ENCODE measurements around the gene CLSTN3. TPM values are rescaled to one million over a fixed set of nuclear protein-coding genes. Genes with fewer than 3 reads are reported as not detected.

CLSTN3 gene
- total RNA-seq, 1 experiment from 2014 or later = 34.6 TPM

DNA sequence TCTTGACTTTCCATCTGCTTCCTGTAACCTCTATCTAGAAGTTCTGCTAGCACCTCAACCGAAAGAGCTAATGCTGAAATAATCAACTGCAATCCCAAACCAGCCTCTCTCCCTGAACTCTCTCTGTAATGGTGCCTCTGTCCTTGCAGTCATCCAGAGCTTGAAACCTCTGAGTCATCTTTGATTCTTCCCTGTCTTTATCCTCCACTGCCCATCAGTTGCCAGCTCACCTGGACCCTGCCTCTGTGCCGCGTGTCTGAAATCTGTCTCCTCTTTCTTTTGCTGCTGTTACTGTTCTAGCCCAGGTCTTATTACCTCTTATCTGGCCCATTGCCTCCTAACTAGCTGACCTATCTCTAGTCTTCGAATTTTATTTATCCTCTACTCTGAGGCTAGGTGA lies 15.5 kb downstream of the CLSTN3 start:
- Mint-ChIP-seq H3K27me3 (ENCODE audit: insufficient read depth, unreplicated experiment) (no peaks in the 10 kb centered on the region), H3K36me3 (ENCODE audit: insufficient read depth, unreplicated experiment) (peaks cover 59% of the 10 kb centered on the region), H3K4me1 (ENCODE audit: insufficient read depth, unreplicated experiment) (no peaks in the 10 kb centered on the region), H3K27ac (ENCODE audit: low read depth, unreplicated experiment) (peak overlapping the region; percentile 57), H3K9me3 (ENCODE audit: unreplicated experiment) (no peaks in the 10 kb centered on the region), H3K4me3 (ENCODE audit: unreplicated experiment) (no peak overlapping the region)
- TF ChIP-seq, protein P1, sequence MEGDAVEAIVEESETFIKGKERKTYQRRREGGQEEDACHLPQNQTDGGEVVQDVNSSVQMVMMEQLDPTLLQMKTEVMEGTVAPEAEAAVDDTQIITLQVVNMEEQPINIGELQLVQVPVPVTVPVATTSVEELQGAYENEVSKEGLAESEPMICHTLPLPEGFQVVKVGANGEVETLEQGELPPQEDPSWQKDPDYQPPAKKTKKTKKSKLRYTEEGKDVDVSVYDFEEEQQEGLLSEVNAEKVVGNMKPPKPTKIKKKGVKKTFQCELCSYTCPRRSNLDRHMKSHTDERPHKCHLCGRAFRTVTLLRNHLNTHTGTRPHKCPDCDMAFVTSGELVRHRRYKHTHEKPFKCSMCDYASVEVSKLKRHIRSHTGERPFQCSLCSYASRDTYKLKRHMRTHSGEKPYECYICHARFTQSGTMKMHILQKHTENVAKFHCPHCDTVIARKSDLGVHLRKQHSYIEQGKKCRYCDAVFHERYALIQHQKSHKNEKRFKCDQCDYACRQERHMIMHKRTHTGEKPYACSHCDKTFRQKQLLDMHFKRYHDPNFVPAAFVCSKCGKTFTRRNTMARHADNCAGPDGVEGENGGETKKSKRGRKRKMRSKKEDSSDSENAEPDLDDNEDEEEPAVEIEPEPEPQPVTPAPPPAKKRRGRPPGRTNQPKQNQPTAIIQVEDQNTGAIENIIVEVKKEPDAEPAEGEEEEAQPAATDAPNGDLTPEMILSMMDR (IDR thresholded peaks at IDR 0.05; ENCODE audit: unreplicated experiment) = no peak
- ChIA-PET CTCF (interaction anchor here (0.5 to 8.4 kb wide), 15 partner anchors 9 to 551 kb away, joined by 3 to 102 read pairs (median 4); partner anchors contain the start of genes C1RL, C1S and PEX5), POLR2A (interaction anchor here (0.7 to 1.7 kb wide), 2 partner anchors 43 to 201 kb away, joined by 3 read pairs; partner anchors contain the start of gene C12orf57)
- intact Hi-C loops (cut with micrococcal nuclease) = no loop called here
- BruUV-seq (replicated peaks) = no TSS peak
- no peak for DNase-seq (ENCODE audit: unreplicated experiment)

DNA sequence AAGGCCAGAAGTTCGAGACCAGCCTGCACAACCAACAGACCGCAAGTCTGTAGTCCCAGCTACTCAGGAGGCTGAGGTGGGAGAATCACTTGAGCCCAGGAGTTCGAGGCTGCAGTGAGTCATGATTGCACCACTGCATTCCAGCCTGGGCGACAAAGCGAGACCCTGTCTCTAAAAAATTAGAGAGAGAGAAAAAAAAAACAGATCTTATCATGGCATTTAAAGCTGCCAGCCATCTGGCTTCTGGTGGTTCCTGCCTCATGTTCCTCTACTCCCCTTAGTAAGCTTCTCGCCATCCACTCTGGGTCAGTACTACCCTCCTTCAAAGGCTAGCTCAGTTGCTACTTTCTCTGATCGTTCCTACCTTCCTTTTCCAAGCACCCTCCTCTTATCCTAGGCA lies 16.1 kb downstream of the CLSTN3 start:
- POLR2A ChIA-PET = interaction anchor here (0.7 to 1.7 kb wide), 2 partner anchors 43 to 202 kb away, joined by 3 read pairs; partner anchors contain the start of gene C12orf57
- TF ChIP-seq, protein P1 (IDR thresholded peaks at IDR 0.05; ENCODE audit: unreplicated experiment) = no peak
- Mint-ChIP-seq H3K27me3 (ENCODE audit: insufficient read depth, unreplicated experiment) (no peaks in the 10 kb centered on the region), H3K4me1 (ENCODE audit: insufficient read depth, unreplicated experiment) (no peaks in the 10 kb centered on the region), H3K4me3 (ENCODE audit: unreplicated experiment) (no peak overlapping the region), H3K27ac (ENCODE audit: low read depth, unreplicated experiment) (peak overlapping the region; percentile 57), H3K9me3 (ENCODE audit: unreplicated experiment) (no peaks in the 10 kb centered on the region), H3K36me3 (ENCODE audit: insufficient read depth, unreplicated experiment) (peaks cover 57% of the 10 kb centered on the region)
- BruUV-seq (replicated peaks) = no TSS peak
- no peak for DNase-seq (ENCODE audit: unreplicated experiment)
- intact Hi-C loops (cut with micrococcal nuclease) = no loop called here
- CTCF ChIA-PET = interaction anchor here (0.5 to 8.4 kb wide), 11 partner anchors 8 to 489 kb away, joined by 3 to 102 read pairs (median 5); partner anchors contain the start of genes C1S and PEX5

DNA sequence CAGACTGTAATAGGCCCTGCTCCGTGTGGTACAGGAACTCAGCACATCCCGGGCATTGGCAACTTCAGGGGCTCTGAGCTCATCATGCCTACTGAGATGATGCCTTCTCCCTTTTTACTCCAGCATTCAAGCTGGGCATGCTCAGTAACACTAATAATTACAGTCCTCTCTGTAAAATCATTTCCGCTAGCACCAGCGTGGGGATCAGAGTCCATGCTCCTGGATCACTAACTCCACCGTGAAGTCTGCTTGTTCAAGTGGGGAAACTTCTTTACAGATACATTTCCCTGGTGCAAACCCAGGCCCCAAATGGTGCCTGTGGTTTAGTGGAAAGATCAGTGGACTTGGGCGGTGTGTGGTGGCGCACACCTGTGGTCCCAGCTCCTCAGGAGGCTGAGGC lies 16.7 kb downstream of the CLSTN3 start:
- H3K9me3 Mint-ChIP-seq (ENCODE audit: unreplicated experiment) = no peaks in the 10 kb centered on the region
- H3K36me3 Mint-ChIP-seq (ENCODE audit: insufficient read depth, unreplicated experiment) = peaks cover 58% of the 10 kb centered on the region
- ChIA-PET POLR2A (no interaction called here), CTCF (interaction anchor here (0.6 to 8.4 kb wide), 10 partner anchors 12 to 494 kb away, joined by 3 to 102 read pairs (median 5); partner anchors contain the start of gene PEX5)
- H3K4me3 Mint-ChIP-seq (ENCODE audit: unreplicated experiment) = no peak overlapping the region
- no peaks in the 10 kb centered on the region for H3K4me1 Mint-ChIP-seq (ENCODE audit: insufficient read depth, unreplicated experiment)
- no peak overlapping the region for H3K27ac Mint-ChIP-seq (ENCODE audit: low read depth, unreplicated experiment)
- no TSS peak for BruUV-seq (replicated peaks)
- intact Hi-C loops (cut with micrococcal nuclease) = no loop called here
- no peak for DNase-seq (ENCODE audit: unreplicated experiment)
- no peaks in the 10 kb centered on the region for H3K27me3 Mint-ChIP-seq (ENCODE audit: insufficient read depth, unreplicated experiment)
- TF ChIP-seq, protein P1 (IDR thresholded peaks at IDR 0.05; ENCODE audit: unreplicated experiment) = no peak

DNA sequence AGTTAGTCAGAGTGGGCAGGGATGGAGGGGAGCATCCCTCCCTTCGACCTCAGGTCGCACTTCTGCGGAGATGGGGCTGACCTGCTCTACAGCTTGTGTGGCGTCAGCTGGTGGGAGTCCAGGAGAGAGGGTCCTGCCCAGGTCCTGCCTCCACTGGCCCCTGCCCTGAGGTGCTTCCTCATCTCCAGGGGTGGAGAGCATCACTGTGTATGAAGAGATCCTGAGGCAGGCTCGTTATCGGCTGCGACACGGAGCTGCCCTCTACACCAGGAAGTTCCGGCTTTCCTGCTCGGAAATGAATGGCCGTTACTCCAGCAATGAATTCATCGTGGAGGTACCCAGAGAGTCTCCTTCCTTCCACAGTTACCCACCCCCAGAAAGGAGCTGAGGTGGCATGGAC lies 20.2 kb downstream of the CLSTN3 start:
- ChIA-PET CTCF (interaction anchor here (0.5 to 9.9 kb wide), 6 partner anchors 8 to 610 kb away, joined by 3 to 106 read pairs (median 4); partner anchors contain the start of gene C1S), POLR2A (no interaction called here)
- BruUV-seq (replicated peaks) = no TSS peak
- no peaks in the 10 kb centered on the region for H3K9me3 Mint-ChIP-seq (ENCODE audit: unreplicated experiment)
- H3K36me3 Mint-ChIP-seq (ENCODE audit: insufficient read depth, unreplicated experiment) = peaks cover 64% of the 10 kb centered on the region
- intact Hi-C loops (cut with micrococcal nuclease) = no loop called here
- H3K27ac Mint-ChIP-seq (ENCODE audit: low read depth, unreplicated experiment) = no peak overlapping the region
- TF ChIP-seq, protein P1 (IDR thresholded peaks at IDR 0.05; ENCODE audit: unreplicated experiment) = no peak
- H3K27me3 Mint-ChIP-seq (ENCODE audit: insufficient read depth, unreplicated experiment) = no peaks in the 10 kb centered on the region
- no peak for DNase-seq (ENCODE audit: unreplicated experiment)
- H3K4me1 Mint-ChIP-seq (ENCODE audit: insufficient read depth, unreplicated experiment) = no peaks in the 10 kb centered on the region
- no peak overlapping the region for H3K4me3 Mint-ChIP-seq (ENCODE audit: unreplicated experiment)

Data from MCF 10A (cell line).